Measurements from ENCODE around the gene SLC27A2.

The SLC27A2 gene

GRCh38 chr15:50192926-50193620, 11.1 kb downstream of the SLC27A2 start:
- TF ChIP-seq FOXP2 (optimal IDR thresholded peaks at IDR 0.05; ENCODE audit: borderline replicate concordance, extremely low read depth, extremely low read length, insufficient read depth), result no peak

DNA sequence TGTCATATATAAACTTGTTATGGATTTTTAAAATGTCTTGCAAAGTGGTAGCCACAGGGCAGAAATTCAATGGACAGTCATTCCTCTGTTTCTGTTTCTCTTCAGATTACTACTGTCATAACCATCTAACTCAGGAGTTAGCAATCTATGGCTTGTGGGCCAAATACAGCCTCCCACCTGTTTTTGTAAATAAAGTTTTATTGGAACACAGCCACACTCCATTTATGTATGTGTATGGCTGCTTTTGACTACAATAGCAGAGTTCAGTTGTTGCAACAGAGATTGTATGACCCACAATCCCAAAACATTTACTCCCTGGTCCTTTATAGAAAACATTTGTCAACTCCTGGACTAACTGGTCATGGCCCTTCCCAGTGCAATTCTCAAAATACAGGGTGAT, 20.0 kb downstream of the SLC27A2 start:
- TF ChIP-seq TAF1 (IDR thresholded peaks at IDR 0.05; ENCODE audit: borderline replicate concordance, insufficient read depth, low read length) (no peak), SIN3A (IDR thresholded peaks at IDR 0.05; ENCODE audit: borderline replicate concordance, insufficient read depth, low read length) (no peak)

- TF ChIP-seq SIN3A (IDR thresholded peaks at IDR 0.05; ENCODE audit: borderline replicate concordance, insufficient read depth, low read length) (no peak), TAF1 (IDR thresholded peaks at IDR 0.05; ENCODE audit: borderline replicate concordance, insufficient read depth, low read length) (no peak), POLR2AphosphoS5 (IDR thresholded peaks at IDR 0.05; ENCODE audit: low read depth, low read length) (no peak), FOXP2 (optimal IDR thresholded peaks at IDR 0.05; ENCODE audit: borderline replicate concordance, extremely low read depth, extremely low read length, insufficient read depth) (no peak), REST (IDR thresholded peaks at IDR 0.05; ENCODE audit: insufficient read depth in 1 of 2, low read depth in 2 of 2, low read length in 2 of 2) (no peak)
Observed at GRCh38 chr15:50206020-50206419, 24.0 kb downstream of the SLC27A2 start.

DNA sequence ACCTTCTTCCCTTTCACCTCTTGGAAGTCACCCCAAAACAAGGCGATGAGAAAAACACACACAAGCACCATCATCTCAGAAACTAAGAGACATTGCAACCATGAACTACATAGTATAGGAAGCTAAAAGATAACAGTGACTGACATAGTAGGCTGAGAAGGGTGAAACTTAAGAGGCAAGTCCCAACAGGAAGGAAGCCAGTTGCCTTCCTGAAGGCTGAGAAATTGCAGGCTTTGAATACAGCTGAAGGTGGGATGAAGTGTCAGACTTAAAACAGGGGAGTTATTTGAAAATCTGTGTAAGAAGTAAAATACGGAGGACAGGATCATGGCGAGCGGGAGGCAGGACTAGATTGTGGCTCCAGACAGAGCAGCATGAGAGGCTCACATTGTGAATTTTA, 27.8 kb downstream of the SLC27A2 start:
- TF ChIP-seq SIN3A (IDR thresholded peaks at IDR 0.05; ENCODE audit: borderline replicate concordance, insufficient read depth, low read length) (no peak), FOXP2 (optimal IDR thresholded peaks at IDR 0.05; ENCODE audit: borderline replicate concordance, extremely low read depth, extremely low read length, insufficient read depth) (no peak), POLR2AphosphoS5 (IDR thresholded peaks at IDR 0.05; ENCODE audit: low read depth, low read length) (no peak), REST (IDR thresholded peaks at IDR 0.05; ENCODE audit: insufficient read depth in 1 of 2, low read depth in 2 of 2, low read length in 2 of 2) (no peak), TAF1 (IDR thresholded peaks at IDR 0.05; ENCODE audit: borderline replicate concordance, insufficient read depth, low read length) (no peak)

DNA sequence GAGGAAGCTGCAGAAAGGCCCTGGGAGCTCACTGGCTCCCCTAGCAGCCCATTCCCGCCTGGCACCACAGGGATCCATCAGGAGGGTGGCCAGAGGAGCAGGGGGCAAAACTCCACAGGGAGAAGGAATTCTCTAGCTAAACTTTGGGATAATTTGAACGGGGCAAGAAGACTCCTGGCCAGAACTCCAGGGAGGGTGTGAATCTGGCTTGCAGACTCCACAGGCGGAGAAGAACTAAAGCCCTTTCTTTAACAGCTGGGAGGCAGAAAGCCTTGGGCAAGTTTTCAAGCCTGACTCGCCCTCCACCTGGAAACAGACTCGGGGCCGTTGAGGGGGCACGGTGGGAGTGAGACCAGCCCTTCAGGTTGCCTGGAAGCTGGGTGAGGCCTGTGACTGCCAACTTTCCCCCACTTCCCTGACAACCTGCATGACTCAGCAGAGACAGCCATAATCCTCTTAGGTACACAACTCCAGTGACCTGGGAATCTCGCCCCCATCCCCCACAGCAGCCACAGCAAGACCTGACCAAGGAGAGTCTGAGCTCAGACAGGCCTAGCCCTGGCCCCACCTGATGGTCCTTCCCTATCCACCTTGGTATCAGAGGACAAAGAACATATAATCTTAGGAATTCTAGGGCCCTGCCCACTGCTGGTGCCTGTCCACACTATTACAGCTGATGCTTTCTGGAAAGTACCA, 28.6 kb downstream of the SLC27A2 start:
- TF ChIP-seq POLR2AphosphoS5 (IDR thresholded peaks at IDR 0.05; ENCODE audit: low read depth, low read length) (no peak), SIN3A (IDR thresholded peaks at IDR 0.05; ENCODE audit: borderline replicate concordance, insufficient read depth, low read length) (no peak), REST (IDR thresholded peaks at IDR 0.05; ENCODE audit: insufficient read depth in 1 of 2, low read depth in 2 of 2, low read length in 2 of 2) (no peak), TAF1 (IDR thresholded peaks at IDR 0.05; ENCODE audit: borderline replicate concordance, insufficient read depth, low read length) (no peak), FOXP2 (optimal IDR thresholded peaks at IDR 0.05; ENCODE audit: borderline replicate concordance, extremely low read depth, extremely low read length, insufficient read depth) (no peak)

DNA sequence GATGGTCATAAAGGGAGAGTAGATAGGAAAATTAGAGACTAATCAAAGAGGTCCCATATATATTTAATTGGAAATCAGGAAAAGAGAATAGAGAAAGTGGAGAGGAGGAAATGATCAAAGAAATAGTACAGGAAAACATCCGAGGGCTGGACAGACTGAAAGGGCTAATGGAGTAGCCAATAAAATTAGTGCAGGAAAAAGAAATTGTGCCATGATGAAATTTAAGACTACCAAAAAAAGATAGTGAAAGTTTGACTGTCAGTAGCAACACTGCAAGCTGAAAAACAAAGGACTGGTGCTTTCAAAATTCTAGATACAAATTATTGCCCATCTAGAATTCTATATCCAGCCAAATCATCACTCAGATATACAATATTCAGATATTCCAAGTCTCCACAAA, 36.3 kb downstream of the SLC27A2 start:
- no peak for TF ChIP-seq POLR2AphosphoS5 (IDR thresholded peaks at IDR 0.05; ENCODE audit: low read depth, low read length)
- TF ChIP-seq FOXP2 (optimal IDR thresholded peaks at IDR 0.05; ENCODE audit: borderline replicate concordance, extremely low read depth, extremely low read length, insufficient read depth), result no peak
